SK-N-SH (cell line): ENCODE data around the gene C14orf93. TPM values are rescaled to one million over a fixed set of nuclear protein-coding genes. Genes with fewer than 3 reads are reported as not detected.

Experiments used
- CTCF ChIA-PET: fragments of 300-600, 350-600 bp; formaldehyde crosslinking; extraction: SDS; loops from one replicate; lab custom pipeline; 2021; lab: Yijun Ruan, JAX
- POLR2A ChIA-PET: fragments of 350-600 bp; sonication (Branson Sonifier 250); formaldehyde crosslinking; extraction: SDS; loops from one replicate; lab custom pipeline; 2020; ENCODE audit warnings: antibody characterized with exemption, inconsistent platforms; lab: Yijun Ruan, JAX
- DNase-seq: peaks from one replicate; pipeline ENCODE4 v3.0.0; 2012
- H2AFZ ChIP-seq: fragments of 200-600 bp; sonication (generic); 2 replicates; pipeline ENCODE4 v1.8.1; 2016; ENCODE audit warnings: antibody characterized with exemption, mild to moderate bottlenecking, low read depth
- H3F3A ChIP-seq: fragments of 200-600 bp; sonication (generic); replicated peaks from 2 replicates; pipeline ENCODE3; 2016; ENCODE audit warnings: antibody characterized with exemption, mild to moderate bottlenecking; ENCODE audit not compliant: insufficient read depth
- H3K27ac ChIP-seq, 2 experiments: fragments of 200-500 bp in 1 of 2; fragments of 200-600 bp in 1 of 2; sonication (Bioruptor generic) in 1 of 2; sonication (generic), shearing (Covaris generic) in 1 of 2; 2 replicates each; pipeline versions ENCODE4 v1.5.1 to v1.6.1; 2014 to 2016; ENCODE audit warnings: low read depth in 2 of 2, inconsistent platforms in 1 of 2, low read length in 1 of 2, mild to moderate bottlenecking in 1 of 2, mixed read lengths in 1 of 2
- H3K27me3 ChIP-seq: fragments of 200-600 bp; sonication (generic), shearing (Covaris generic); 2 replicates; pipeline ENCODE4 v1.6.1; 2016; ENCODE audit warnings: mixed run types; ENCODE audit not compliant: insufficient read depth
- H3K36me3 ChIP-seq, 2 experiments: fragments of 200-500 bp in 1 of 2; fragments of 200-600 bp in 1 of 2; sonication (Bioruptor generic) in 1 of 2; sonication (generic) in 1 of 2; replicated peaks in 1 of 2; 2 replicates each; pipeline versions ENCODE3 to v1.5.1; 2014 to 2016; ENCODE audit warnings: low read length in 1 of 2, mild to moderate bottlenecking in 1 of 2; ENCODE audit not compliant: insufficient read depth in 2 of 2, control insufficient read depth in 1 of 2
- H3K4me1 ChIP-seq, 2 experiments: fragments of 200-500 bp in 1 of 2; fragments of 200-600 bp in 1 of 2; sonication (Bioruptor generic) in 1 of 2; sonication (generic), shearing (Covaris generic) in 1 of 2; 2 replicates each; pipeline versions ENCODE4 v1.5.1 to v1.6.1; 2014 to 2016; ENCODE audit warnings: low read depth in 1 of 2, low read length in 1 of 2, mixed run types in 1 of 2; ENCODE audit not compliant: insufficient read depth in 2 of 2, control insufficient read depth in 1 of 2
- H3K4me2 ChIP-seq: fragments of 200-600 bp; sonication (generic), shearing (Covaris generic); 2 replicates; pipeline ENCODE4 v1.6.1; 2017; ENCODE audit warnings: mixed run types
- H3K4me3 ChIP-seq, 2 experiments: fragments of 200-500 bp in 1 of 2; fragments of 200-600 bp in 1 of 2; sonication (Bioruptor generic) in 1 of 2; sonication (generic), shearing (Covaris generic) in 1 of 2; 2 replicates each; pipeline versions ENCODE4 v1.5.1 to v1.8.1; 2014 to 2016; ENCODE audit warnings: low read depth in 2 of 2, inconsistent platforms in 1 of 2, low read length in 1 of 2, mild to moderate bottlenecking in 1 of 2, mixed read lengths in 1 of 2, moderate library complexity in 1 of 2
- H3K79me2 ChIP-seq: fragments of 200-600 bp; sonication (generic); 2 replicates; pipeline ENCODE4 v1.8.1; 2017; ENCODE audit warnings: mild to moderate bottlenecking; ENCODE audit not compliant: insufficient read depth
- H3K9ac ChIP-seq: fragments of 200-600 bp; sonication (generic); 2 replicates; pipeline ENCODE4 v1.6.1; 2017; ENCODE audit warnings: mixed run types
- H3K9me2 ChIP-seq: fragments of 200-600 bp; sonication (generic); 2 replicates; pipeline ENCODE4 v1.6.1; 2017; ENCODE audit warnings: mixed run types
- H3K9me3 ChIP-seq: fragments of 200-600 bp; sonication (generic); 2 replicates; pipeline ENCODE4 v1.6.1; 2017; ENCODE audit warnings: mixed run types, mild to moderate bottlenecking, moderate library complexity
- H4K20me1 ChIP-seq: fragments of 200-600 bp; sonication (generic); 2 replicates; pipeline ENCODE4 v1.6.1; 2017; ENCODE audit warnings: mild to moderate bottlenecking, mixed run types; ENCODE audit not compliant: insufficient read depth
- CTCF ChIP-seq: fragments of 200-600 bp; sonication (generic); IDR thresholded peaks from 2 replicates; pipeline ENCODE4 v1.6.1; 2017; ENCODE audit warnings: antibody characterized with exemption, mild to moderate bottlenecking, moderate library complexity
- EP300 ChIP-seq, 2 experiments: IDR thresholded peaks; 2 replicates each; pipeline versions ENCODE4 v1.4.0 to v1.6.1; 2012; ENCODE audit warnings: borderline replicate concordance in 1 of 2, low read depth in 1 of 2, low read length in 1 of 2
- EZH2phosphoT487 ChIP-seq: fragments of 200-600 bp; sonication (generic); IDR thresholded peaks from 2 replicates; pipeline ENCODE4 v1.6.1; 2017; ENCODE audit warnings: low read depth, mixed run types, mild to moderate bottlenecking, antibody characterized with exemption, moderate library complexity, borderline replicate concordance
- FOXJ3 ChIP-seq: sonication (generic); formaldehyde crosslinking; IDR thresholded peaks from 2 replicates; pipeline ENCODE4 v1.5.1; 2020; ENCODE audit warnings: mild to moderate bottlenecking, missing genetic modification reagents
- FOXM1 ChIP-seq: IDR thresholded peaks from 2 replicates; pipeline ENCODE4 v1.4.0; 2012; ENCODE audit warnings: low read depth, mild to moderate bottlenecking
- MAX ChIP-seq: IDR thresholded peaks from 2 replicates; pipeline ENCODE4 v1.4.0; 2012; ENCODE audit warnings: low read depth
- MXI1 ChIP-seq: IDR thresholded peaks from 2 replicates; pipeline ENCODE4 v1.6.1; 2012; ENCODE audit warnings: mild to moderate bottlenecking, low read depth, low read length, improper control_type of control experiment
- PBX3 ChIP-seq: IDR thresholded peaks from 2 replicates; pipeline ENCODE4; 2012
- RAD21 ChIP-seq: IDR thresholded peaks from 2 replicates; pipeline ENCODE4 v1.6.1; 2012; ENCODE audit warnings: mild to moderate bottlenecking, low read length
- RCOR1 ChIP-seq: fragments of 150-350 bp; IDR thresholded peaks from 2 replicates; pipeline ENCODE4 v1.6.1; 2017; ENCODE audit warnings: antibody characterized with exemption, low read length
- RFX5 ChIP-seq: IDR thresholded peaks from 2 replicates; pipeline ENCODE4 v1.6.1; 2012; ENCODE audit warnings: mild to moderate bottlenecking, improper control_type of control experiment, low read length
- RXRA ChIP-seq: IDR thresholded peaks from 2 replicates; pipeline ENCODE4 v1.4.0; 2012; ENCODE audit warnings: low read depth, mild to moderate bottlenecking, borderline replicate concordance
- TCF12 ChIP-seq: IDR thresholded peaks from 2 replicates; pipeline ENCODE4 v1.4.0; 2012
- TEAD4 ChIP-seq: IDR thresholded peaks from 2 replicates; pipeline ENCODE4 v1.4.0; 2012; ENCODE audit warnings: mild to moderate bottlenecking, borderline replicate concordance; ENCODE audit not compliant: insufficient read depth
- USF1 ChIP-seq: IDR thresholded peaks from 2 replicates; pipeline ENCODE4 v1.4.0; 2012; ENCODE audit warnings: low read depth, borderline replicate concordance
- WGBS: methylation state at CpG from one replicate; pipeline ENCODE4 v1.1.6; 2017; ENCODE audit warnings: low lambda C conversion rate; 5-methylcytosine and 5-hydroxymethylcytosine counted together
- polyA plus RNA-seq, 3 experiments: library from polyadenylated mRNA; depleted of rRNA; stranded (reverse); fragments of >200 nt; gene quantifications; 2 replicates each; pipeline ENCODE4 v1.2.3, GENCODE V29; 2012

Gene C14orf93
- polyA plus RNA-seq, 1 of the 3 experiments (the other 2 are of a cell fraction), result 9.1 TPM

- H3K9ac ChIP-seq, result no peak overlapping the region
- peak overlapping the region in 1 of 2 experiments; percentile 36; a peak in 1 of 4 replicates for H3K27ac ChIP-seq
- no peaks in the 10 kb centered on the region for H4K20me1 ChIP-seq
- H3K9me2 ChIP-seq, result no peaks in the 10 kb centered on the region
- peaks cover 7 to 17% of the 10 kb centered on the region in 2 experiments; a peak in 3 of 4 replicates for H3K4me1 ChIP-seq
- peak; percentile 62 for DNase-seq
- WGBS, result 66% methylated on average over 6 of the region's 6 CpGs
- H3K27me3 ChIP-seq, result no peaks in the 10 kb centered on the region
- no peaks in the 10 kb centered on the region for H3K79me2 ChIP-seq
- no peaks in the 10 kb centered on the region for H3K36me3 ChIP-seq
- H3K4me3 ChIP-seq, result no peak overlapping the region
- no peak overlapping the region for H2AFZ ChIP-seq
- H3K9me3 ChIP-seq, result no peaks in the 10 kb centered on the region
- no peak overlapping the region for H3K4me2 ChIP-seq
- ChIA-PET CTCF (interaction anchor here (0.9 to 4.2 kb wide), 10 partner anchors 10 to 287 kb away, joined by 3 to 29 read pairs (median 4); partner anchors contain the start of gene AJUBA), POLR2A (interaction anchor here (1.2 to 1.6 kb wide), 3 partner anchors 9 to 45 kb away, joined by 3 to 6 read pairs (median 4); no protein-coding TSS in a partner anchor)
- TF ChIP-seq USF1 (no peak), MAX (no peak), FOXM1 (no peak), MXI1 (peak; percentile 55; the same call in 1 of the 2 replicates), RXRA (no peak), RFX5 (no peak), EP300 (IDR thresholded peaks at IDR 0.05; ENCODE audit: borderline replicate concordance in 1 of 2, low read depth in 1 of 2, low read length in 1 of 2) (peak in 1 of 2 experiments; percentile 89; a peak in 2 of 4 replicates), FOXJ3 (CRISPR knock-in tag) (no peak), RCOR1 (peak; percentile 75; the same call in 1 of the 2 replicates), CTCF (no peak), TEAD4 (no peak)
- H3F3A ChIP-seq, result peaks cover 19% of the 10 kb centered on the region
Observed at GRCh38 chr14:23013054-23013748, 3.3 kb upstream of the C14orf93 start.

GRCh38 chr14:23009483-23009938, 432 bp downstream of the C14orf93 start:
- no peaks in the 10 kb centered on the region for H4K20me1 ChIP-seq
- H3K79me2 ChIP-seq, result 0 out of 2 replicates have a peak, but pooled peaks cover 3% of the 10 kb centered on the region
- H3K9me2 ChIP-seq, result no peaks in the 10 kb centered on the region
- H3K9ac ChIP-seq, result peak overlapping the region; percentile 69
- H2AFZ ChIP-seq, result peak overlapping the region; percentile 96
- no peak for DNase-seq
- H3K27ac ChIP-seq, result peak overlapping the region; percentile 54 to 90
- H3K27me3 ChIP-seq, result no peaks in the 10 kb centered on the region
- ChIA-PET CTCF (interaction anchor here (1.8 to 4.1 kb wide), 5 partner anchors 14 to 59 kb away, joined by 3 to 61 read pairs (median 21); partner anchors contain the start of gene CDH24), POLR2A (no interaction called here)
- no peaks in the 10 kb centered on the region for H3K36me3 ChIP-seq
- peaks cover 34% of the 10 kb centered on the region for H3F3A ChIP-seq
- H3K4me1 ChIP-seq, result peaks cover 18 to 22% of the 10 kb centered on the region in 2 experiments
- WGBS, result 21% methylated on average over 8 of the region's 8 CpGs
- H3K4me2 ChIP-seq, result peak overlapping the region; percentile 65
- no peaks in the 10 kb centered on the region for H3K9me3 ChIP-seq
- H3K4me3 ChIP-seq, result peak overlapping the region; percentile 50 to 61
- TF ChIP-seq TCF12 (no peak), RAD21 (no peak), EZH2phosphoT487 (no peak), PBX3 (no peak), RFX5 (no peak)
